ENCODE results near the gene KCNMA1.

The KCNMA1 gene

DNA sequence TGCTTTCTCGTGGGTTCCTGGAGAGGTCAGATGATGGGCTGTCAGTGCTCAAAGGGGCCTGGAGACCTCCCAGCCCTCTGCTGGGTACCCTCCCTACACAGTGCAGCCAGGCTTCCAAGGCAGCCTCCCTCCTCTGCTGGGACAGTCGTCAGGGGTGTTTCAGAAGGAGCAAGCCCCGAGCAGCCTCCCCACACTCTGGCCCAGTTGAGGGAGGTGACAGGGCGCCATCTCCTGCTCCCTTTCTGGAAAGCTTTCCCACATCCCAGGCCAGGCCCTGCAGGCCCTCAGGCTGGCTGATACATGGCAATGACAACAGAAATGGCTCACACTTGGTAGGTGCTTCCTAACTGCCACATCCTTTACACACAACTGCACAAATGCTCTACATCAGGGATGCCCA, 32.1 kb downstream of the KCNMA1 start:
- no peak overlapping the region for H3K4me3 ChIP-seq (ENCODE audit: low read length)
- peaks cover 20% of the 10 kb centered on the region for H3K4me1 ChIP-seq (ENCODE audit: control insufficient read depth, insufficient read depth, low read length)
- H3K9ac ChIP-seq (ENCODE audit: low read length) = no peak overlapping the region
- no peak overlapping the region for H3K27ac ChIP-seq (ENCODE audit: low read depth, low read length)
- H3K36me3 ChIP-seq (ENCODE audit: control insufficient read depth, insufficient read depth, low read length) = no peaks in the 10 kb centered on the region
- no peaks in the 10 kb centered on the region for H3K27me3 ChIP-seq (ENCODE audit: control insufficient read depth, insufficient read depth, low read length)

GRCh38 chr10:77604941-77605351, 32.7 kb downstream of the KCNMA1 start:
- no peaks in the 10 kb centered on the region for H3K36me3 ChIP-seq (ENCODE audit: control insufficient read depth, insufficient read depth, low read length)
- no peak overlapping the region for H3K4me3 ChIP-seq (ENCODE audit: low read length)
- no peak overlapping the region for H3K9ac ChIP-seq (ENCODE audit: low read length)
- H3K4me1 ChIP-seq (ENCODE audit: control insufficient read depth, insufficient read depth, low read length) = peaks cover 17% of the 10 kb centered on the region
- no peaks in the 10 kb centered on the region for H3K27me3 ChIP-seq (ENCODE audit: control insufficient read depth, insufficient read depth, low read length)
- H3K27ac ChIP-seq (ENCODE audit: low read depth, low read length) = no peak overlapping the region

DNA sequence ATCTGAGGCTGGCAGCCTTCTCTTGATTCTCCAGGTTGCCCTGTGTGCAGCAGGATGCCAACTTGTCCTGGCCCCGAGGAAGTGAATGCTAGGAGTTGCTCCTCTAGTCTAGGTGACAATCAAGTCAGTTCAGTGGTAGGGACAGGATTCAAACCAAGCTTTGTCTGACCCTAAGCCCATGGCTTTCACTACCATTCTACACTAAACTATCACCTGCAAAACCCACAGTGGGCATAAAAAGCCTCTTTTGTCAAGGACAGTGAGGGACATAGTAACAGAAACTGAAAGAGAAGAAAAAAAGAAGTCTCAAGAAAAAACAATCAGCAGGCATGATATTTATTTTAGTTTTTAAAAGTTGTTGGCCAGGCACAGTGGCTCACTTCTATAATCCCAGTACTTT, 33.5 kb downstream of the KCNMA1 start:
- Histone ChIP-seq H3K4me3 (ENCODE audit: low read length) (no peak overlapping the region), H3K27ac (ENCODE audit: low read depth, low read length) (no peak overlapping the region), H3K27me3 (ENCODE audit: control insufficient read depth, insufficient read depth, low read length) (no peaks in the 10 kb centered on the region), H3K36me3 (ENCODE audit: control insufficient read depth, insufficient read depth, low read length) (no peaks in the 10 kb centered on the region), H3K9ac (ENCODE audit: low read length) (no peak overlapping the region), H3K4me1 (ENCODE audit: control insufficient read depth, insufficient read depth, low read length) (peaks cover 14% of the 10 kb centered on the region)

DNA sequence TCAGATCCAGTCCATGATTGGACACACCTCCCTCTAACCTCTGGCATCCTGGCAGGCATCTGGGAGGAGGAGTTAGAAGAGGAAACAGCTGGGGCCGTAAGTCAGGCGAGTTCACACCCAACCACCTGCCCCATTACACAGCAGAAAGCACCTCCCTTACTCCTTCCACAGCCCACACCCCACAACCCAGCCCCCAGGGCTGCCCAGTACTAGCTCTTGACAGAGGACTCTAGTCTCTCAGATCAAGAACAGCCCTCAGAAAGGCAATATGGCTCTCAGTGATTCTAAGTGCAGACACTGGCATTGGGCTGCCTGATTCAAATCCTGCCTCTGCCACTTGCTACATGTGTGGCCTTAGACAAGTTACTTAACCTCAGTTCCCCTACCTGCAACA, 34.1 kb downstream of the KCNMA1 start:
- Histone ChIP-seq H3K27ac (ENCODE audit: low read depth, low read length) (peak overlapping the region; percentile 6), H3K36me3 (ENCODE audit: control insufficient read depth, insufficient read depth, low read length) (no peaks in the 10 kb centered on the region), H3K4me1 (ENCODE audit: control insufficient read depth, insufficient read depth, low read length) (peaks cover 18% of the 10 kb centered on the region), H3K9ac (ENCODE audit: low read length) (no peak overlapping the region), H3K27me3 (ENCODE audit: control insufficient read depth, insufficient read depth, low read length) (no peaks in the 10 kb centered on the region), H3K4me3 (ENCODE audit: low read length) (no peak overlapping the region)

GRCh38 chr10:77602913-77603533, 34.6 kb downstream of the KCNMA1 start:
- no peaks in the 10 kb centered on the region for H3K27me3 ChIP-seq (ENCODE audit: control insufficient read depth, insufficient read depth, low read length)
- H3K4me3 ChIP-seq (ENCODE audit: low read length) = no peak overlapping the region
- no peaks in the 10 kb centered on the region for H3K36me3 ChIP-seq (ENCODE audit: control insufficient read depth, insufficient read depth, low read length)
- no peak overlapping the region for H3K9ac ChIP-seq (ENCODE audit: low read length)
- peaks cover 18% of the 10 kb centered on the region for H3K4me1 ChIP-seq (ENCODE audit: control insufficient read depth, insufficient read depth, low read length)
- peak overlapping the region; percentile 6 for H3K27ac ChIP-seq (ENCODE audit: low read depth, low read length)

GRCh38 chr10:77602231-77602912, 35.2 kb downstream of the KCNMA1 start:
- Histone ChIP-seq H3K9ac (ENCODE audit: low read length) (no peak overlapping the region), H3K27ac (ENCODE audit: low read depth, low read length) (no peak overlapping the region), H3K36me3 (ENCODE audit: control insufficient read depth, insufficient read depth, low read length) (no peaks in the 10 kb centered on the region), H3K4me1 (ENCODE audit: control insufficient read depth, insufficient read depth, low read length) (peaks cover 18% of the 10 kb centered on the region), H3K27me3 (ENCODE audit: control insufficient read depth, insufficient read depth, low read length) (no peaks in the 10 kb centered on the region), H3K4me3 (ENCODE audit: low read length) (no peak overlapping the region)

DNA sequence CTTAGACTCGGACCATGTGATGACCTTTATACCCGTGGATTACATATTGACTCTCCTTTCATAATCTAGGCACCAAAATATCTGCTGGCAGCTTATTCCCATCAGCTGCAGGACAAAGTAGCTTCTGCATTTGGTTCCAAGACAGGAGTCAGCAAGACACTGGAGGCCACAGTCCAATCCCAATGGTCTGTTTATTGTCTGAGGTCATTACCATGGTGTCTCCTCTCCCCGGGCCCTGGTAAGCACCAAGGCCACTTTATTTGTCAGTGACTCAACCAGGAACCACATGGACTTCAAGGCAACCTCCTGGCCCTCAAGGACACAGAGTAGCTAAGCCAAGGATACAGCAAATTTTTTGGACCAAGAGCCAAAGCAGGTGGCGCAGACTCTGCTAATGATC, 36.1 kb downstream of the KCNMA1 start:
- Histone ChIP-seq H3K9ac (ENCODE audit: low read length) (no peak overlapping the region), H3K36me3 (ENCODE audit: control insufficient read depth, insufficient read depth, low read length) (no peaks in the 10 kb centered on the region), H3K27me3 (ENCODE audit: control insufficient read depth, insufficient read depth, low read length) (no peaks in the 10 kb centered on the region), H3K4me3 (ENCODE audit: low read length) (no peak overlapping the region), H3K27ac (ENCODE audit: low read depth, low read length) (peak overlapping the region; percentile 7), H3K4me1 (ENCODE audit: control insufficient read depth, insufficient read depth, low read length) (peaks cover 18% of the 10 kb centered on the region)

DNA sequence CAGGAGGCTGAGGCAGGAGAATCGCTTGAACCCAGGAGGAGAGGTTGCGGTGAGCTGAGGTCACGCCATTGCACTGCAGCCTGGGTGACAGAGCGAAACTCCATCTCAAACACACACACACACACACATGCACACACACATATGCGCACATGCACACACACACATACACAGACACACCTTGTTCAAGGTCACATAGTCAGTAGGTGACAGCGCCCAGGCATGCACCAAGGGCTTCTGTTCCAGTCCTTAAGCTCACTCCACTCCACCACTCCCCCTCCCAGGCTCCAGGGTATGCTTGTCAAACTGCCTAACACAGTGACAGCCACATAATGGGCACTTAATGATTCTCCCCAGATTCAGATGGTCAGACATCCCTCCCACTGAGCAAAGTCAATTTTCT, 37.0 kb downstream of the KCNMA1 start:
- H3K27ac ChIP-seq (ENCODE audit: low read depth, low read length) = no peak overlapping the region
- no peak overlapping the region for H3K9ac ChIP-seq (ENCODE audit: low read length)
- no peaks in the 10 kb centered on the region for H3K36me3 ChIP-seq (ENCODE audit: control insufficient read depth, insufficient read depth, low read length)
- H3K27me3 ChIP-seq (ENCODE audit: control insufficient read depth, insufficient read depth, low read length) = no peaks in the 10 kb centered on the region
- no peak overlapping the region for H3K4me3 ChIP-seq (ENCODE audit: low read length)
- peaks cover 18% of the 10 kb centered on the region for H3K4me1 ChIP-seq (ENCODE audit: control insufficient read depth, insufficient read depth, low read length)

GRCh38 chr10:77599651-77600050, 38.0 kb downstream of the KCNMA1 start:
- peaks cover 13% of the 10 kb centered on the region for H3K4me1 ChIP-seq (ENCODE audit: control insufficient read depth, insufficient read depth, low read length)
- H3K9ac ChIP-seq (ENCODE audit: low read length) = no peak overlapping the region
- H3K27me3 ChIP-seq (ENCODE audit: control insufficient read depth, insufficient read depth, low read length) = no peaks in the 10 kb centered on the region
- H3K36me3 ChIP-seq (ENCODE audit: control insufficient read depth, insufficient read depth, low read length) = no peaks in the 10 kb centered on the region
- no peak overlapping the region for H3K27ac ChIP-seq (ENCODE audit: low read depth, low read length)
- H3K4me3 ChIP-seq (ENCODE audit: low read length) = no peak overlapping the region

DNA sequence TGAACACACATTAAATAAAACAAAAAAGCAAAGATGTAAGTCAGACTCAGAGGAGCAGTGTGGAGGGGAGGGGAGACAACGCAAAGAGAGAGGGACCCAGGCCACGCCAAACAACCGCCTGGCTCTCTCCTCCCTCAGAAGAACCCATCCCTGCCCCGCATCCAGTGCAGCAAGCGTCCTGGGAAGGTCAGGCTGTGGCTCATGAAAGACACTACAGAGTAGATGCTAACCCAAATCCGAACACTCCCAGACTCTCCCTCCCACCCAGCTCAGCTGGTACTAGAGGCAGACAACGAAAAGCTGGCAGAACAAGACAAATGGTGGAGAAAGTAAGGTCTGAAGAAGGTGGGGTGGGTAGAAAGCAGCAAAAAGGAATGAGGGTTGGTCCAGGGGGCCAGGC, 39.0 kb downstream of the KCNMA1 start:
- Histone ChIP-seq H3K4me3 (ENCODE audit: low read length) (no peak overlapping the region), H3K27ac (ENCODE audit: low read depth, low read length) (no peak overlapping the region), H3K27me3 (ENCODE audit: control insufficient read depth, insufficient read depth, low read length) (no peaks in the 10 kb centered on the region), H3K4me1 (ENCODE audit: control insufficient read depth, insufficient read depth, low read length) (peaks cover 17% of the 10 kb centered on the region), H3K36me3 (ENCODE audit: control insufficient read depth, insufficient read depth, low read length) (no peaks in the 10 kb centered on the region), H3K9ac (ENCODE audit: low read length) (no peak overlapping the region)

- Histone ChIP-seq H3K27me3 (ENCODE audit: control insufficient read depth, insufficient read depth, low read length) (no peaks in the 10 kb centered on the region), H3K9ac (ENCODE audit: low read length) (no peak overlapping the region), H3K4me3 (ENCODE audit: low read length) (no peak overlapping the region), H3K27ac (ENCODE audit: low read depth, low read length) (no peak overlapping the region), H3K36me3 (ENCODE audit: control insufficient read depth, insufficient read depth, low read length) (no peaks in the 10 kb centered on the region), H3K4me1 (ENCODE audit: control insufficient read depth, insufficient read depth, low read length) (peaks cover 13% of the 10 kb centered on the region)
Observed at GRCh38 chr10:77597560-77597959, 40.0 kb downstream of the KCNMA1 start.

GRCh38 chr10:77594471-77594783, 43.2 kb downstream of the KCNMA1 start:
- H3K27me3 ChIP-seq (ENCODE audit: control insufficient read depth, insufficient read depth, low read length) = no peaks in the 10 kb centered on the region
- no peak overlapping the region for H3K4me3 ChIP-seq (ENCODE audit: low read length)
- no peak overlapping the region for H3K9ac ChIP-seq (ENCODE audit: low read length)
- peaks cover 25% of the 10 kb centered on the region for H3K4me1 ChIP-seq (ENCODE audit: control insufficient read depth, insufficient read depth, low read length)
- H3K27ac ChIP-seq (ENCODE audit: low read depth, low read length) = peak overlapping the region; percentile 34
- H3K36me3 ChIP-seq (ENCODE audit: control insufficient read depth, insufficient read depth, low read length) = no peaks in the 10 kb centered on the region

GRCh38 chr10:77593771-77594470, 43.7 kb downstream of the KCNMA1 start:
- H3K27ac ChIP-seq (ENCODE audit: low read depth, low read length) = peak overlapping the region; percentile 43
- H3K27me3 ChIP-seq (ENCODE audit: control insufficient read depth, insufficient read depth, low read length) = no peaks in the 10 kb centered on the region
- no peak overlapping the region for H3K9ac ChIP-seq (ENCODE audit: low read length)

More at GRCh38 chr10:77593771-77594470, 43.7 kb downstream of the KCNMA1 start:
- Histone ChIP-seq H3K36me3 (ENCODE audit: control insufficient read depth, insufficient read depth, low read length) (no peaks in the 10 kb centered on the region), H3K4me3 (ENCODE audit: low read length) (no peak overlapping the region), H3K4me1 (ENCODE audit: control insufficient read depth, insufficient read depth, low read length) (peaks cover 24% of the 10 kb centered on the region)

All from rectal smooth muscle tissue (tissue), 1 donor.